OCI-LY1 (cell line): ENCODE data around the gene ITGA2.

Source experiments
- H2AFZ ChIP-seq: fragments of 200-600 bp; sonication (generic), shearing (Covaris generic); 2 replicates; pipeline ENCODE4 v1.6.0; 2014; ENCODE audit warnings: antibody characterized with exemption, mild to moderate bottlenecking, low read length
- H3F3A ChIP-seq: fragments of 200-600 bp; sonication (generic), shearing (Covaris generic); 2 replicates; pipeline ENCODE4 v1.6.0; 2014; ENCODE audit warnings: mild to moderate bottlenecking, antibody characterized with exemption, low read length, moderate library complexity; ENCODE audit not compliant: insufficient read depth
- H3K27ac ChIP-seq: fragments of 200-600 bp; sonication (generic); 2 replicates; pipeline ENCODE4 v1.5.1; 2014; ENCODE audit warnings: low read length, mixed run types, mild to moderate bottlenecking, low read depth; ENCODE audit not compliant: poor library complexity, severe bottlenecking
- H3K27me3 ChIP-seq: fragments of 200-600 bp; sonication (generic); 2 replicates; pipeline ENCODE4 v1.6.0; 2014; ENCODE audit warnings: antibody characterized with exemption, mild to moderate bottlenecking, low read length, moderate library complexity; ENCODE audit not compliant: insufficient read depth
- H3K36me3 ChIP-seq: fragments of 200-600 bp; sonication (generic); 2 replicates; pipeline ENCODE4 v1.6.1; 2014; ENCODE audit warnings: mild to moderate bottlenecking, antibody characterized with exemption, low read length, moderate library complexity, mixed read lengths; ENCODE audit not compliant: insufficient read depth
- H3K4me1 ChIP-seq: fragments of 200-600 bp; sonication (generic); 2 replicates; pipeline ENCODE4 v1.5.1; 2014; ENCODE audit warnings: mild to moderate bottlenecking, low read length, moderate library complexity; ENCODE audit not compliant: insufficient read depth, severe bottlenecking
- H3K4me2 ChIP-seq: fragments of 200-600 bp; sonication (generic), shearing (Covaris generic); 2 replicates; pipeline ENCODE4 v1.6.1; 2014; ENCODE audit warnings: low read length
- H3K4me3 ChIP-seq: fragments of 200-600 bp; sonication (generic); 2 replicates; pipeline ENCODE4 v1.5.1; 2014; ENCODE audit warnings: low read length, low read depth, mild to moderate bottlenecking, mixed read lengths; ENCODE audit not compliant: poor library complexity, severe bottlenecking
- H3K79me2 ChIP-seq: fragments of 200-600 bp; shearing (Covaris generic); 2 replicates; pipeline ENCODE4 v1.6.1; 2016; ENCODE audit warnings: mixed run types, low read length, mixed read lengths; ENCODE audit not compliant: insufficient read depth
- H3K9ac ChIP-seq: fragments of 200-600 bp; sonication (generic), shearing (Covaris generic); 2 replicates; pipeline ENCODE4 v1.6.1; 2014; ENCODE audit warnings: mild to moderate bottlenecking, low read length, mixed read lengths
- H3K9me2 ChIP-seq: fragments of 200-600 bp; sonication (generic), shearing (Covaris generic); 2 replicates; pipeline ENCODE4 v1.6.1; 2014; ENCODE audit warnings: low read depth, mild to moderate bottlenecking, low read length, mixed read lengths
- H3K9me3 ChIP-seq: fragments of 200-600 bp; shearing (Covaris generic); 2 replicates; pipeline ENCODE4 v1.6.1; 2014; ENCODE audit warnings: low read length, mixed read lengths
- H4K20me1 ChIP-seq: fragments of 200-600 bp; sonication (generic), shearing (Covaris generic); 2 replicates; pipeline ENCODE4 v1.6.0; 2016; ENCODE audit warnings: mild to moderate bottlenecking, low read length; ENCODE audit not compliant: insufficient read depth
- EZH2 ChIP-seq: fragments of 200-600 bp; sonication (generic), shearing (Covaris generic); IDR thresholded peaks from 2 replicates; pipeline ENCODE4 v1.8.0; 2017; ENCODE audit warnings: borderline replicate concordance, mixed run types, mild to moderate bottlenecking, antibody characterized with exemption, low read length, moderate library complexity, mixed read lengths
- TF ChIP-seq, protein P1 (sequence below): fragments of 200-600 bp; sonication (generic), shearing (Covaris generic); IDR thresholded peaks from 2 replicates; pipeline ENCODE4 v1.5.1; 2017; ENCODE audit warnings: mild to moderate bottlenecking, antibody characterized with exemption, low read length, moderate library complexity, mixed read lengths

Gene ITGA2

GRCh38 chr5:52948418-52949076 is 40.6 kb upstream of the ITGA2 start:
- Histone ChIP-seq H2AFZ (no peak overlapping the region), H3K79me2 (no peaks in the 10 kb centered on the region)

DNA sequence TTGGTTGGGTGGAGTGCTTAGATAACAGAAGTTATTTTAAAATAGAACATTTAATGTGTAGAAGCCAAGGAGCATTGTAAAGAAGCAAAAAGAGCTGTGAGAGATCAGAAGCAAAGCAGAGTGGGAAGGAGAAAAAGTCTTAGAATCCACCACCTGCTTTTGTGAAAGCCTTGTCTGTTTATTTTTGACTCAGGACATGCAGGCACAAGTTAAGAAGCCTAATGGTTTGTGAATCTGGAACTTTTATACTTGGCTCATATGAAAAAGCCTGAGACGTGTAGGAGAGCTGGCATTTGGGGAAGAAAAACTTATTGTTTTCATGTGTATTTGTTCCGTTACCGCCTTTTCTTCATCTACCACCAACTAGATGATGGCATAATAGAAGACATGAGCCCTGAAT is 38.5 kb upstream of the ITGA2 start:
- Histone ChIP-seq H3K9ac (no peak overlapping the region), H3K4me2 (no peak overlapping the region), H3K27ac (no peak overlapping the region), H2AFZ (no peak overlapping the region), H3K36me3 (no peaks in the 10 kb centered on the region), H3K9me2 (no peaks in the 10 kb centered on the region), H4K20me1 (no peaks in the 10 kb centered on the region), H3K27me3 (no peaks in the 10 kb centered on the region), H3F3A (no peaks in the 10 kb centered on the region), H3K79me2 (no peaks in the 10 kb centered on the region), H3K4me1 (no peaks in the 10 kb centered on the region), H3K9me3 (no peaks in the 10 kb centered on the region), H3K4me3 (no peak overlapping the region)
- TF ChIP-seq EZH2, result no peak
- TF ChIP-seq, protein P1, sequence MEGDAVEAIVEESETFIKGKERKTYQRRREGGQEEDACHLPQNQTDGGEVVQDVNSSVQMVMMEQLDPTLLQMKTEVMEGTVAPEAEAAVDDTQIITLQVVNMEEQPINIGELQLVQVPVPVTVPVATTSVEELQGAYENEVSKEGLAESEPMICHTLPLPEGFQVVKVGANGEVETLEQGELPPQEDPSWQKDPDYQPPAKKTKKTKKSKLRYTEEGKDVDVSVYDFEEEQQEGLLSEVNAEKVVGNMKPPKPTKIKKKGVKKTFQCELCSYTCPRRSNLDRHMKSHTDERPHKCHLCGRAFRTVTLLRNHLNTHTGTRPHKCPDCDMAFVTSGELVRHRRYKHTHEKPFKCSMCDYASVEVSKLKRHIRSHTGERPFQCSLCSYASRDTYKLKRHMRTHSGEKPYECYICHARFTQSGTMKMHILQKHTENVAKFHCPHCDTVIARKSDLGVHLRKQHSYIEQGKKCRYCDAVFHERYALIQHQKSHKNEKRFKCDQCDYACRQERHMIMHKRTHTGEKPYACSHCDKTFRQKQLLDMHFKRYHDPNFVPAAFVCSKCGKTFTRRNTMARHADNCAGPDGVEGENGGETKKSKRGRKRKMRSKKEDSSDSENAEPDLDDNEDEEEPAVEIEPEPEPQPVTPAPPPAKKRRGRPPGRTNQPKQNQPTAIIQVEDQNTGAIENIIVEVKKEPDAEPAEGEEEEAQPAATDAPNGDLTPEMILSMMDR, result no peak

More at GRCh38 chr5:52948418-52949076, 40.6 kb upstream of the ITGA2 start:
- Histone ChIP-seq H3K9me3 (no peaks in the 10 kb centered on the region), H4K20me1 (no peaks in the 10 kb centered on the region), H3F3A (no peaks in the 10 kb centered on the region), H3K9me2 (no peaks in the 10 kb centered on the region), H3K27ac (no peak overlapping the region), H3K4me1 (no peaks in the 10 kb centered on the region), H3K9ac (no peak overlapping the region), H3K4me2 (no peak overlapping the region), H3K36me3 (no peaks in the 10 kb centered on the region), H3K4me3 (no peak overlapping the region), H3K27me3 (no peaks in the 10 kb centered on the region)
- TF ChIP-seq EZH2, result no peak
- TF ChIP-seq, protein P1, result peak; percentile 74

GRCh38 chr5:52952483-52952882 is 36.7 kb upstream of the ITGA2 start:
- Histone ChIP-seq H3K27me3 (no peaks in the 10 kb centered on the region), H3K4me3 (no peak overlapping the region), H3K9ac (no peak overlapping the region), H4K20me1 (no peaks in the 10 kb centered on the region), H3F3A (no peaks in the 10 kb centered on the region), H2AFZ (no peak overlapping the region), H3K9me2 (no peaks in the 10 kb centered on the region), H3K79me2 (no peaks in the 10 kb centered on the region), H3K9me3 (no peaks in the 10 kb centered on the region), H3K4me1 (no peaks in the 10 kb centered on the region), H3K4me2 (no peak overlapping the region), H3K36me3 (no peaks in the 10 kb centered on the region), H3K27ac (no peak overlapping the region)
- TF ChIP-seq EZH2, result no peak
- TF ChIP-seq, protein P1, result no peak
